H1 (cell line): ENCODE data around the gene TCF4.

Experiments used
- CREB1 ChIP-seq: IDR thresholded peaks from 2 replicates; pipeline ENCODE4 v1.6.1; 2012; ENCODE audit warnings: inconsistent platforms
- CTCF ChIP-seq, 3 experiments: IDR thresholded peaks; 1 replicate in 2 of 3; 2 replicates in 1 of 3; pipeline versions ENCODE4 v1.5.1 to v1.6.1; 2011; ENCODE audit warnings: low read length in 3 of 3, mild to moderate bottlenecking in 3 of 3, inconsistent platforms in 2 of 3, low read depth in 1 of 3, moderate library complexity in 1 of 3; ENCODE audit not compliant: insufficient read depth in 1 of 3; ENCODE audit errors: control extremely low read depth in 1 of 3
- EZH2 ChIP-seq: fragments of 200-600 bp; sonication (generic); IDR thresholded peaks from 2 replicates; pipeline ENCODE4 v1.7.1; 2012; ENCODE audit warnings: low read depth, mild to moderate bottlenecking, moderate library complexity, low read length, inconsistent platforms; ENCODE audit not compliant: severe bottlenecking
- JUND ChIP-seq: IDR thresholded peaks from 2 replicates; pipeline ENCODE4 v1.6.1; 2011; ENCODE audit warnings: mild to moderate bottlenecking, improper control_type of control experiment, low read length
- RFX5 ChIP-seq: IDR thresholded peaks from 2 replicates; pipeline ENCODE4 v1.6.1; 2011; ENCODE audit warnings: low read depth, low read length, improper control_type of control experiment, borderline replicate concordance

DNA sequence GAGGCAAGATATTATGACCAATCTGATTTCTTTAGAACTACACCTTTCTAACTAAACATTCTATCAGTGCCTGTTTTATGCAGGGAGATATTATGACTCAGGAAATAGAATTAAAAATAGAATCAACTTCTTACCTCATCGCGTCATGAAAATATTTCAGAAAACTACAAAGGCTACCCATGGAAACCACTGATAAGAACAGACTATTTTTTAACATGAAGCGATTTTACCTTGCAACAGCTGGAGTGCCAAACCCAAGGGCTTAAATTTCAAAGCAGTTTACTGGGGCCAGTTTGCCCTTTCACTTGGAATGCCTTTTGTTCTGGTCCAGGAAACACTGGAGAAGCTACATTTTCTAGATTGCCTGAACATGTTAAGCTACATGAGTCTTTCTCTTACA, 323.9 kb downstream of the TCF4 start:
- TF ChIP-seq CTCF (IDR thresholded peaks at IDR 0.05; ENCODE audit: control extremely low read depth in 1 of 3, insufficient read depth in 1 of 3, low read depth in 1 of 3, low read length in 3 of 3) (no peak), JUND (no peak), EZH2 (no peak), RFX5 (no peak), CREB1 (no peak)
